ENCODE results near the gene LGALS7B.
"Not testable (repeated sequence)": the region's sequence is repeated elsewhere in the genome, so short reads cannot be mapped to it uniquely, and the experiment has no call there.

The LGALS7B gene

GRCh38 chr19:38785187-38785699, 3.8 kb upstream of the LGALS7B start:
- Histone ChIP-seq H3K4me1 (ENCODE audit: control insufficient read depth, low read length) (no peaks in the 10 kb centered on the region), H3K36me3 (ENCODE audit: control insufficient read depth, low read length) (no peaks in the 10 kb centered on the region), H3K4me2 (ENCODE audit: low read length) (no peak overlapping the region), H3F3A (ENCODE audit: control insufficient read depth, insufficient read depth) (no peaks in the 10 kb centered on the region), H3K79me2 (ENCODE audit: control insufficient read depth, low read length) (no peaks in the 10 kb centered on the region), H4K20me1 (ENCODE audit: control insufficient read depth, insufficient read depth, low read depth, low read length) (no peaks in the 10 kb centered on the region), H3K4me3 (ENCODE audit: low read length) (no peak overlapping the region), H3K27ac (ENCODE audit: low read depth, low read length) (no peak overlapping the region), H3K9me2 (replicated peaks; ENCODE audit: control insufficient read depth, low read length) (no peaks in the 10 kb centered on the region), H3K9me3 (ENCODE audit: control insufficient read depth, insufficient read depth, low read length) (no peaks in the 10 kb centered on the region), H3K27me3 (ENCODE audit: control insufficient read depth, low read length) (peaks cover 4% of the 10 kb centered on the region; the same call in 1 of the 2 replicates)
- TF ChIP-seq EZH2phosphoT487 (IDR thresholded peaks at IDR 0.05; ENCODE audit: borderline replicate concordance, low read length) (no peak), CTCF (IDR thresholded peaks at IDR 0.05; ENCODE audit: low read depth, low read length, poor library complexity, severe bottlenecking) (no peak)

DNA sequence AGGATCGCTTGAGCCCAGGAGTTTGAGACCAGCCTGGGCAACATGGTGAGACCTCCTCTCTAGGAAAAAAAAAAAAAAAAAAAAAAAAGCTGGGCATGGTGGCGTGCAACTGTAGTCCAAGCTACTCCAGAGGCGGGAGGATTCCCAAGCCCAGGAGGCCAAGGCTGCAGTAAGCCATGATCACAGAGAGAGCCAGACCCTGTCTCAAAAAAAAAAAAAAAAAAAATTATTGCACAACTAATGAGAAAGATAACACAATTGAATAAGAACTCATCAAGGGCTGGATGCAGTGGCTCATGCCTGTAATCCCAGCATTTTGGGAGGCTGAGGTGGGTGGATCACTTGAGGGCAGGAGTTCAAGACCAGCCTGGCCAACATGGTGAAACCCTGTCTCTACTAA, 2.9 kb upstream of the LGALS7B start:
- not testable (repeated sequence) for H4K20me1 ChIP-seq (ENCODE audit: control insufficient read depth, insufficient read depth, low read depth, low read length); H3K36me3 ChIP-seq (ENCODE audit: control insufficient read depth, low read length); H3K9me2 ChIP-seq (replicated peaks; ENCODE audit: control insufficient read depth, low read length); H3K79me2 ChIP-seq (ENCODE audit: control insufficient read depth, low read length); H3F3A ChIP-seq (ENCODE audit: control insufficient read depth, insufficient read depth); H3K4me1 ChIP-seq (ENCODE audit: control insufficient read depth, low read length); H3K4me2 ChIP-seq (ENCODE audit: low read length); H3K4me3 ChIP-seq (ENCODE audit: low read length); H3K27me3 ChIP-seq (ENCODE audit: control insufficient read depth, low read length); H3K9me3 ChIP-seq (ENCODE audit: control insufficient read depth, insufficient read depth, low read length); H3K27ac ChIP-seq (ENCODE audit: low read depth, low read length)

- H3K27me3 ChIP-seq (ENCODE audit: control insufficient read depth, low read length): no peaks in the 10 kb centered on the region
- no peaks in the 10 kb centered on the region for H3K36me3 ChIP-seq (ENCODE audit: control insufficient read depth, low read length)
- H3K4me3 ChIP-seq (ENCODE audit: low read length): no peak overlapping the region
- TF ChIP-seq EZH2phosphoT487 (IDR thresholded peaks at IDR 0.05; ENCODE audit: borderline replicate concordance, low read length): no peak
- no peak for TF ChIP-seq CTCF (IDR thresholded peaks at IDR 0.05; ENCODE audit: low read depth, low read length, poor library complexity, severe bottlenecking)
- no peaks in the 10 kb centered on the region for H3K9me3 ChIP-seq (ENCODE audit: control insufficient read depth, insufficient read depth, low read length)
- no peaks in the 10 kb centered on the region for H3K4me1 ChIP-seq (ENCODE audit: control insufficient read depth, low read length)
- H4K20me1 ChIP-seq (ENCODE audit: control insufficient read depth, insufficient read depth, low read depth, low read length): no peaks in the 10 kb centered on the region
- H3K27ac ChIP-seq (ENCODE audit: low read depth, low read length): no peak overlapping the region
- H3F3A ChIP-seq (ENCODE audit: control insufficient read depth, insufficient read depth): no peaks in the 10 kb centered on the region
- no peaks in the 10 kb centered on the region for H3K9me2 ChIP-seq (replicated peaks; ENCODE audit: control insufficient read depth, low read length)
- no peaks in the 10 kb centered on the region for H3K79me2 ChIP-seq (ENCODE audit: control insufficient read depth, low read length)
- H3K4me2 ChIP-seq (ENCODE audit: low read length): no peak overlapping the region
Measured at GRCh38 chr19:38786572-38787265, 2.3 kb upstream of the LGALS7B start.

GRCh38 chr19:38790507-38791403, 1.8 kb downstream of the LGALS7B start:
- peak overlapping the region; percentile 36; the same call in 1 of the 2 replicates for H3K4me2 ChIP-seq (ENCODE audit: low read length)
- H3K79me2 ChIP-seq (ENCODE audit: control insufficient read depth, low read length); H3K9me2 ChIP-seq (replicated peaks; ENCODE audit: control insufficient read depth, low read length); H3K27ac ChIP-seq (ENCODE audit: low read depth, low read length); H3K27me3 ChIP-seq (ENCODE audit: control insufficient read depth, low read length); H3F3A ChIP-seq (ENCODE audit: control insufficient read depth, insufficient read depth); H3K9me3 ChIP-seq (ENCODE audit: control insufficient read depth, insufficient read depth, low read length); H4K20me1 ChIP-seq (ENCODE audit: control insufficient read depth, insufficient read depth, low read depth, low read length); H3K36me3 ChIP-seq (ENCODE audit: control insufficient read depth, low read length): not testable (repeated sequence)
- 0 out of 2 replicates have a peak overlapping the region, but pooled peaks have one; percentile 32 for H3K4me3 ChIP-seq (ENCODE audit: low read length)
- H3K4me1 ChIP-seq (ENCODE audit: control insufficient read depth, low read length): peaks cover 16% of the 10 kb centered on the region

GRCh38 chr19:38791451-38792064, 2.6 kb downstream of the LGALS7B start:
- H3K27ac ChIP-seq (ENCODE audit: low read depth, low read length); H3K27me3 ChIP-seq (ENCODE audit: control insufficient read depth, low read length); H3K9me2 ChIP-seq (replicated peaks; ENCODE audit: control insufficient read depth, low read length); H3K79me2 ChIP-seq (ENCODE audit: control insufficient read depth, low read length); H3K36me3 ChIP-seq (ENCODE audit: control insufficient read depth, low read length); H3K9me3 ChIP-seq (ENCODE audit: control insufficient read depth, insufficient read depth, low read length); H4K20me1 ChIP-seq (ENCODE audit: control insufficient read depth, insufficient read depth, low read depth, low read length); H3F3A ChIP-seq (ENCODE audit: control insufficient read depth, insufficient read depth): not testable (repeated sequence)
- Histone ChIP-seq H3K4me3 (ENCODE audit: low read length) (0 out of 2 replicates have a peak overlapping the region, but pooled peaks have one; percentile 32), H3K4me1 (ENCODE audit: control insufficient read depth, low read length) (peaks cover 18% of the 10 kb centered on the region), H3K4me2 (ENCODE audit: low read length) (peak overlapping the region; percentile 36; the same call in 1 of the 2 replicates)
